NCI-H2107 (cell line): ENCODE data around the gene MXD1.

ENCODE experiments used
- DNase-seq: peaks from one replicate; lab custom pipeline; 2025; lab: John Stamatoyannopoulos, UW

The MXD1 gene

DNA sequence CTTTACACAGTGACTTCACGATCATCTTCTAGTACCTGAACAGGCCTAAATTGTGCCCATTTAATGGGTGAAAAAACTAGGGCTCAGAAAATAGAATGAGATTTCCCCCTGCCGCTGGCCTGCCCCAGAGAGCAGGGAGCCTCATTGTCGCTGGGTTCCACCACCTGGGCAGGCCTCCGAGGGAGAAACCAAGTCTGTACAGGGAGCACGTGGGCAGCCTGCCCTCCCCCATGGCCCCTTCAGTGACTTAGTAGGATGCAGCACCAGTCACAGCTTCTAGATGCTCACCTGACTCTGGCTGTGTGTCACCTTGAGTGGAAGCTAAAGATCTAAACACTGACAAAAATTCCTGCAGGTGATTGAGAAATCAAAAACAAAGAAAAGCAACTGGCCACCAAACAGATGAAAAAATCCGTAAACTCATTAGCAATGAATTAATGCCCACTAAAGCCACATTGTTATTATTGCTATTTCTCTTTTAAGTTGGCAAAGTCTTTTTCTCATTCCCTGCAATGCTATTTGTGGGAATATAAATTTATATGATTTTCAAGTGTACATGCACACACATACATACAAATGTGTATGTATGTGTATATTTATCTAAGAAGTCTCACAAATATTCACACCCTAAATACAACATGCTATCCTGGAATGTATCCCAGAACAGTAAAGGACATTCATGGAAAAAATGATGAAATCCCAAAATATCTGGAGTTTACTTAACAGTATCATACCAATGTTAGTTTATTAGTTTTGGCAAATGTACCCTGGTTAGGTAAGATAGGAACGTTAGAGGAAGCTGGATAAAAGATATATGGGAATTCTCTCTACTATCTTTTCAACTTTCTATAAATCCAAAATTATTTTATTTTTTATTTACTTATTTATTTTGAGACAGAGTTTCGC, 65.2 kb downstream of the MXD1 start:
- no peak for DNase-seq

DNA sequence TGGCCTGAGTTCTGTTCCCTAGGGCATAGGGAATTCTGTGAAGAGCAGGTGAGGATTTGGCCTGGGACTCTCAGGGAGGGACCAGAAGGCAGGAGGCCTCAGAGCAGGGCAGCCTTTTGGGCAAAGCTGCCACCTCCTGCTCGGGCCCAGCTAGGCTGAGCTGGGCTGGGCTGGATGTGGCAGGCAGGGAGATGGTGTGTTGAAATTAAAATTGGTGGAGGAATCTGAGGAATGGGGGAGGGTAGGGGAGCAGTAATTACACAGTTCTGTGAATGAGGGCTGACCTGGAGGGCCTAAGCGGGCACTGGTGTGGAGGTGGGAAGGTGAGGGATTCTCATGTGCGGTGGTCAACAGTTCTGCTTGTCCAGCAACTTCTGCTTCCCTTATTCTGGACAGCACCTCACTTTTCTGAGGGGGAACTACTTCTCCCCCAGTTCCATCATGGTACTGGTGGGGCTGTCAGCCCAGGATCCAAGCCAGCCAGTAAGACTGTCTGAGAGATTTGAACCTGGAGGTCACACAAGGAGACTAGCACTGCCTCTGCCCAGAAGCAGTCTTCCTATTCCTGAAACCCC, 68.6 kb downstream of the MXD1 start:
- no peak for DNase-seq

DNA sequence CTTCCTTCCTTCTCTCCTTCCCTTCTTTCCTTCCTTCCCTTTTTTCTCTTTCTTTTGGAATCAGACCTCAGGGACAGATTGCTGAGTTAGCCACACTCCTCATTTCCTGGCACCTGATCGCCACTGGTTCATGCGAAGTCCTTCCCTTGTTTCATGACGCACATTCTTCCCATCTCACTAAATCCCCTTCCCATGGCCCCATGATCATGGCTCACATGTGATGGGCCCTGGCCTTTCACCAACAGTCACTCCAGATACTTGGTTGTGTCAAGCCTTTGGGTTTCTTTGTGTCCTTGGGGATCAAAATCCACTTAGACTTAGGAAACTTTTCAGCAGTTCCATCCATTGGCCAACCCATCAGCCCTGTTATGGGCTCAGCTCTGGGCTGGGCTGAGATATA, 70.3 kb downstream of the MXD1 start:
- no peak for DNase-seq

DNA sequence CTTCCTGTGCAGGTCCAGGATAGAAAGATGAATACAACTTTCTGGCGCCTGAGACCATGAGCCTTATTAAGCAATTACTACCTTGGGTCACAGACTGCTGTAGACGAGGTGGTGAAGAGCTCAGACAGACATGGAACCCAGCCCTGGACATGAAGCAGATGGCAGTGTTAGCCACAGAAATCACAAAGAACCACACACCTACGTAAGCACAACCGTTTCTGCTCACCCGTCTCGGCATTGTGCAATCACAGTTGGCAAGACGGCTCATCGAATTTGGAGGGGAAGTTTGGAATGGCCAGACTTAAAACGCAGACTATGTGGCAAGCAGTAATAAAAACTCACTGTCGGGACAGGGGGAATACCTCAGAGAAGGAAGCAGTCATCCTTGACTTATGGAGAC, 70.8 kb downstream of the MXD1 start:
- DNase-seq, result no peak

DNA sequence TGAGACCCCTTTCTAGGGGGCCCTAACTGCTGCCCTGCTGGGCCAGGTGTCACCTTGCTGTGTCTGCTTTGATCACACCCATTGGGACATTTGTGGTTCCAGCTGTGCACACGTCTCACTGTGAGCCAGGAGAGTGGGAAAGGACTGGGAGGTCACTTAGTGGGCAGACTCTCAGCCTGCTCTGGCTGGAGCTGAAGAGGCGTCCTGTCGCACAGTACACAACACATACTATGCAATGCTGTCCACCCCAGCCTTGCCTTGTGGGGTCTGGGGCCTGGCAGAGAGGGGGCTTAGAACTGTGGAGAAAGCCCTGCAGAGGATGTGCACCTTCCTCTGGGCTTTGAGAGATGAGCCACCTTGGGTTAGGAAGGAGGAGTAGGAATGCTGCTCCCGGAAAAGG, 71.8 kb downstream of the MXD1 start:
- DNase-seq, result no peak

- DNase-seq, result no peak
Measured at GRCh38 chr2:69988086-69988635, 73.3 kb downstream of the MXD1 start.

DNA sequence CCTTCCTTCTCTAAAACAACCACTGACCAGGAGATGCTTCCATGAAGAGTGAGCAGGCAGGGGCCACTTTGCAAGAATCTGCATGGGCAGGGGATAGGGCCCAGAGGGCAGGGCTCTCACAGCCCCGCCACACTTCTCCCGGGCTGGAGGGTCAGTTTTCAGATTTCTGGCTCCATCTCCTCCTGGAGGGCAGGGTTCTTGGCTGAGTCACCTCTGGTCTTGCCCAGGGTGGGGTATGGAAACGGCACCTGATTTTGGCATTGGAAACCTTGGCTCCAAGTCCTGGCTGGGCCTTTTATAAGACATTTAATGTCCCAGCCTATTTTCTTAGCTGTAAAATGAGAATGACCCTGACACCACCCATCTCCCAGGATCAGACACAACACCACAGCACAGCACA, 74.1 kb downstream of the MXD1 start:
- no peak for DNase-seq

- no peak for DNase-seq
Measured at GRCh38 chr2:69989441-69990105, 74.7 kb downstream of the MXD1 start.
